Measurements from ENCODE around the gene PPP6R3.
"Not testable (repeated sequence)": the region's sequence is repeated elsewhere in the genome, so short reads cannot be mapped to it uniquely, and the experiment has no call there.

Gene PPP6R3

GRCh38 chr11:68617925-68618809 lies 157.6 kb downstream of the PPP6R3 start:
- DNase-seq: no peak

GRCh38 chr11:68621826-68622225 lies 161.3 kb downstream of the PPP6R3 start:
- no peak for DNase-seq

DNA sequence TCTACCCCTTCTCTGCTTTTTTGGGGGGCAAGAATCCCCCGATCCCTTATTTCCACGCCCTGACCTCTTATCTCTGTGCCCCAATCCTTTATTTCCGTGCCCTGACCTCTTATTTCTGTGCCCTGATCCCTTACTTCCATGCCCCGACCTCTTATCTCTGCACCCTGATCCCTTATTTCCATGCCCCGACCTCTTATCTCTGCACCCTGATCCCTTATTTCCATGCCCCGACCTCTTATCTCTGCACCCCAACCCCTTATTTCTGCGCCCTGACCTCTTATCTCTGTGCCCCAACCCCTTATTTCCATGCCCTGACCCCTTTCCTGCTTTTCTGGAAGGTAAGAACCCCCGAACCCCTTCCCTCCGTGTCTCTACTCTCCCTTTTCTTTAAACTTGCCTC lies 163.2 kb downstream of the PPP6R3 start:
- DNase-seq: not testable (repeated sequence)

DNA sequence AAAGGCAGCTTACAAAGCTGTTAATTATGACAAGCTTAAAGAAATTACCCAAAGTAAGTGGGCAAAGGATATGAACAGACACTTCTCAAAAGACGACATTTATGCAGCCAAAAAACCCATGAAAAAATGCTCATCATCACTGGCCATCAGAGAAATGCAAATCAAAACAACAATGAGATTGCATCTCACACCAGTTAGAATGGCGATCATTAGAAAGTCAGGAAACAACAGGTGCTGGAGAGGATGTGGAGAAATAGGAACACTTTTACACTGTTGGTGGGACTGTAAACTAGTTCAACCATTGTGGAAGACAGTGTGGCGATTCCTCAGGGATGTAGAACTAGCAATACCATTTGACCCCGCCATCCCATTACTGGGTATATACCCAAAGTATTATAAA lies 164.5 kb downstream of the PPP6R3 start:
- DNase-seq: not testable (repeated sequence)

DNA sequence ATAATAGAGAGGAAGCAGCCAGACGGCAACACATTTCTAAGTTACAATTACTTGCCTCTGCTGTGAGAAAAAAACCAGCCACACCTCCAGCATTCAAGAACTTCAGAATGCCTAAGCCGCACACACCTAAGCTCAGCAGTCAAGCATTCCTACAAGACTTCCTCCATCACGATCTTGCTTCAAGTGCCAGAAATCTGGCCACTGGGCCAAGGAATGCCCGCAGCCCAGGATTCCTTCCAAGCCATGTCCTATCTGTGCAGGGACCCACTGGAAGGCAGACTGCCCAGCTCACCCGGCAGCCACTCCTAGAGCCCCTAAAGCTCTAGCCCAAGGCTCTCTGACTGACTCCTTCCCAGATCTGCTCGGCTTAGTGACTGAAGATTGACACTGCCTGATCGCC lies 165.7 kb downstream of the PPP6R3 start:
- not testable (repeated sequence) for DNase-seq

GRCh38 chr11:68628837-68629236 lies 168.3 kb downstream of the PPP6R3 start:
- not testable (repeated sequence) for DNase-seq

GRCh38 chr11:68632375-68632774 lies 171.8 kb downstream of the PPP6R3 start:
- DNase-seq: not testable (repeated sequence)

DNA sequence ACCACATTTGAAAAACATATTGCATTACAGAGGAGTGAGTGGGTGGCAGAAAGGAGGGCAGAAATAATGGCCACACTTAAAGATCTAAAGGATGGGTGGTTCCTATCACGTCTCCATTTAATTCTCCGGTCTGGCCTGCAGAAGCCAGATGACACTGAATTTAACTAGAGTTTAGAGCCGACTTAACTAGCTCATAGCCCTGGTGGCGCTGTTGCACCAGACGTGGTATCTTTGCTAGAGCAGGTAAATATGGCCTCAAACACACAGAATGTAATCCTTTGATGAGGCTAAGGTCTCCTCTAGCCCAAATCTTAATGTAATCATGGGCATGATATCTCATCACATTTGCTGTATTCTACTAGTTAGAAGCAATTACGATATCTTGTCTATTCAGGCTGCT lies 172.2 kb downstream of the PPP6R3 start:
- DNase-seq: peak; percentile 54

GRCh38 chr11:68634606-68635005 lies 174.1 kb downstream of the PPP6R3 start:
- DNase-seq: not testable (repeated sequence)

DNA sequence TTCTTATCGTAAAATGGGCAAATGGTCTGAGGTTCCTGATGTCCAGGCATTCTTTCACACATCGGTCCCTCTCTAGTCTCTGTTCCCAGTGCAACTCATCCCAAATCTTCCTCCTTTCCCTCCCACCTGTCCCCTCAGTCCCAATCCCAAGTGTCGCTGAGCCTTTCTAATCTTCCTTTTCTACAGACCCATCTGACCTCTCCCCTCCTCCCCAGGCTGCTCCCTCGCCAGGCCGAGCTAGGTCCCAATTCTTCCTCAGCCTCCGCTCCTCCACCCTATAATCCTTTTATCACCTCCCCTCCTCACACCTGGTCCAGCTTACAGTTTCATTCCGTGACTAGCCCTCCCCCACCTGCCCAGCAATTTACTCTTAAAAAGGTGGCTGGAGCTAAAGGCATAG lies 174.6 kb downstream of the PPP6R3 start:
- not testable (repeated sequence) for DNase-seq

GRCh38 chr11:68635883-68636282 lies 175.3 kb downstream of the PPP6R3 start:
- not testable (repeated sequence) for DNase-seq

DNA sequence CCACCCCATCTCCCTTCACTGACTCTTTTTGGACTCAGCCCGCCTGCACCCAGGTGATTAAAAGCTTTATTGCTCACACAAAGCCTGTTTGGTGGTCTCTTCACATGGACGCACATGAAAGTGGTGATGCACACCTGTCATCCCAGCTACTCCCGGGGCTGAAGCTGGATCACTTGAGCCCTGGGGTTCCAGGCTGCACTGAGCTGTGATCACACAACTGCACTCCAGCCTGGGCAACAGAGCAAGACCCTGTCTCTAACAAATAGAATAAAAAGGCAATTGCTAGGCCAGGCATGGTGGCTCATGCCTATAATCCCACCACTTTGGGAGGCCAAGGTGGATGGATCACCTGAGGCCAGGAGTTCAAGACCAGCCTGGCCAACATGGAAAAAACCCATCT lies 178.8 kb downstream of the PPP6R3 start:
- not testable (repeated sequence) for DNase-seq

DNA sequence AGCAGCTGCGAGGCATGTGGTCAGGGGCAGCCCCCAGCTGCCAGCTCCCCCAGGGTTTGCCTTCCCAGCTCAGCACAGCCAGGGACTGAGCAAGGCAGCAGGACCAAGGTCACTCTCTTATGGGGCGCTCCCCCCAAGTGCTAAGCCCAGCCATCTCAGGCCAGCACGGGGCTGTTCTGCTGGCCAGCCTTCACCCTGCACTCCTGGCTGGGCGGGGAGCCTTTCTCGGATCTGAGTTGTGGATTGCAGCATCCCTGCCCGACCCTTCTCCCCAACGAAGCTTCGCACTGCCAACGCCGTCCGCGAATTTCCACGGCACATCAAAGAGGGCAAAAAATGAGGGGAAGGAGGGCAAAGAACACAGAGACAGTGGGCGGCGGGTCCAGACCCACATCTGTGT lies 181.3 kb downstream of the PPP6R3 start:
- DNase-seq: peak; percentile 5

DNA sequence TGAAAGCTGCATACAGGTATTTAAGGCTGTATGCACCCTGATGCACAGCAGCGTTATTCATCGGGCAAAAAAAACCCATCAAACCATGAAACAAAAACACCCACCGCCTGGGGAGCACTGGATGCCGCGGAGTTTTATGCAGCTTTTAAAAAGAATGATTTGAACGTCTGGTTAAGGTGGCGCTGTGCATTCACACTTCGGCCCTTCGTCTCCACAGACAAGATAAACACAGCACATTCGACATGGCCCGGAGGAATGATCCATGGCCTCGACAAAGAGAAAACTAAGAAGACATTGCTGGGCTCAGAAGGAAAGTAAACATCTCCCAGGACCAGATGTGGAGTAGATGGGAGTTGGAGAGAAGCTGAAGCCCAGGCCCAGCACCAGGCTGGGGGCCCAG lies 183.0 kb downstream of the PPP6R3 start:
- peak; percentile 14 for DNase-seq

- DNase-seq: no peak
Measured at GRCh38 chr11:68646832-68647231, 186.3 kb downstream of the PPP6R3 start.

GRCh38 chr11:68649851-68650555 lies 189.5 kb downstream of the PPP6R3 start:
- DNase-seq: no peak

GRCh38 chr11:68650801-68651200 lies 190.2 kb downstream of the PPP6R3 start:
- DNase-seq: no peak

GRCh38 chr11:68651208-68651984 lies 190.8 kb downstream of the PPP6R3 start:
- DNase-seq: no peak

GRCh38 chr11:68651985-68652682 lies 191.6 kb downstream of the PPP6R3 start:
- no peak for DNase-seq

DNA sequence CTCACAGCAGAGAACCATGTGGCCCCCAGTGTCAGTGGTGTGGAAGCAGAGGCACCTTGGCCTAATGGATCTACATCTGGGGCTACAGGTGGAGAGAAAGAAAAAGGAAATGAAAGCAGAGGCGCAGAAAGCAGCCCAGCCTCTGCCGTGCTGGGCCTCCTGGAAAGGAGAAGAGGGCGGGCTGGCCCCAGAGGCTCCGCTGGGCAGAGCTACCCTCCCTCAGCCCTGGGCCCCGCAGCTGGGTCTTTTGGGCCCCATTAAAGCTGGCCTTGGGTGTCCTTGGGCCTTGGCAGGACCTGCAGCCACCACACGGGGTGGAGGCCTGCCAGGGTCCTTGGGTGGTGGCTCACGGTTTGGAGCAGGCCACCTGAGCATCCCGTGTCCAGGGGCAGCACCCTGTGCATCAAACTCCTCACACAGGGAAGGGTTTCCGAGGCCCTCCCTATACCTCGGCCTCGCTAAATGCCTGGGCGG lies 192.2 kb downstream of the PPP6R3 start:
- DNase-seq: no peak

DNA sequence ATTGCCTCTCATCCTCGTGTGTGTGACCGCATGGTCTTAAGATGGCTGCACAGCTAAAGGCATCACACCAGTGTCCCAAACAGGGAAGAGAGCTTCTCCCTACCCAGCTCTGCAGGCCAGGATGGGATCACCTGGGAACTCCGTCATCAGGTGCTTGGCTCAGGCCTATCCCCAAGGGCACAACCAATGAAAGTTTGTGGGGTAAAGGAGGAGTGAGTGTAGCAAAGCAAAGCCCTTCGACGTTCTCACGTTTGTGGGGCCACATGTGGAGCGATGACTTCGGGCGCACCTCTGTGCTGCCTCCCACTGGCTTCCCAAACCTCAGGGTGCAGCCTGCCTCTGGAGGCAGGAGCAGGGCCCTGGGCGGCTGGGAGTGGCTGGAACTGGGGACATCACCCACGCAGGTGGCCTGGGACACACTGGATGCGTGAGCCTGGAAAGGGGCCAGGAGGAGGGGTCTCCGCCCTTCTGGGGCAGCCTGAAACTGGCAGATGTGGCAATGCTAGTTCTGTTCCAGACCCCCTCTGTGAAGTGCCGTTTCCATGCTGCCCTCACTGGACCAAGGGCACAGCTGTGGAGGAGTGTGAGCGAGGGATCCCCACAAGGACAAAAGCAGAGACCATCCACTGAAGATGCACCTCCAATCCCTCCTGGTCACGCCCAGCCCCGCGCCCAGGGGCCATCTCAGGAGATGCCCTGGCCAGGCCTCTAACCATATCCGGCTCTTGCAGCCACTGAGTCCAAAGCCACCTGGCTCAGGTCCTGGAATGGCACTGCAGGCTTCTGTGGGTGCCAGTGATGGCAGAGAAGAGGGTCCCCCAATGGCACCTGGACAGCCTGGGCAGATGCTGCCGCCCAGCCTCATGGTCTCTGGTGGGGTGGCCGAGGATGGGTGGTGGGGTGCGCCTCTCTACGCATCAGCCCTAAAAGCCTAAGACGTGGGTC lies 193.2 kb downstream of the PPP6R3 start:
- no peak for DNase-seq

All from 8988T (cell line).